ENCODE data around the gene EPHA7. TPM values are rescaled to one million over a fixed set of nuclear protein-coding genes. Genes with fewer than 3 reads are reported as not detected.

Gene EPHA7
- polyA plus RNA-seq, 1 donor (not counting 4 experiments of a cell fraction or from before 2014, with no cell fraction given) = not detected

GRCh38 chr6:93304505-93304904 lies 114.9 kb downstream of the EPHA7 start:
- Histone ChIP-seq H3K27me3 (ENCODE audit: control insufficient read depth, extremely low read depth, insufficient read depth, low read length) (no peaks in the 10 kb centered on the region), H3K9me1 (ENCODE audit: control insufficient read depth, extremely low read depth, insufficient read depth, low read length) (no peaks in the 10 kb centered on the region), H3K79me2 (ENCODE audit: control insufficient read depth, insufficient read depth, low read length) (no peaks in the 10 kb centered on the region), H2AFZ (ENCODE audit: control insufficient read depth, low read length) (no peak overlapping the region), H3K9me3 (ENCODE audit: control insufficient read depth, low read depth, low read length) (no peaks in the 10 kb centered on the region), H4K20me1 (ENCODE audit: control insufficient read depth, extremely low read depth, insufficient read depth, low read length) (no peaks in the 10 kb centered on the region), H3K36me3 (ENCODE audit: control insufficient read depth in 2 of 2, extremely low read depth in 1 of 2, insufficient read depth in 2 of 2, low read length in 2 of 2) (no peaks in the 10 kb centered on the region), H3K27ac (ENCODE audit: control insufficient read depth, insufficient read depth, low read length) (no peak overlapping the region), H3K4me1 (ENCODE audit: control insufficient read depth, extremely low read depth, insufficient read depth, low read length) (no peaks in the 10 kb centered on the region), H3K4me2 (ENCODE audit: control insufficient read depth, extremely low read depth, insufficient read depth, low read depth, low read length) (no peak overlapping the region), H3K9ac (ENCODE audit: control insufficient read depth, extremely low read depth, insufficient read depth, low read length) (no peak overlapping the region), H3K4me3 (ENCODE audit: control insufficient read depth in 2 of 3, extremely low read depth in 1 of 3, insufficient read depth in 2 of 3, low read depth in 1 of 3, low read length in 3 of 3) (no peak overlapping the region)
- TF ChIP-seq CTCF (optimal IDR thresholded peaks at IDR 0.05 in 1 of 3, IDR thresholded peaks at IDR 0.05 in 1 of 3, conservative IDR thresholded peaks at IDR 0.05 in 1 of 3; ENCODE audit: extremely low read depth in 1 of 3, insufficient read depth in 2 of 3, low read length in 3 of 3) = no peak
- TF ChIP-seq EZH2 (IDR thresholded peaks at IDR 0.05; ENCODE audit: low read length) = no peak
- dilution Hi-C loops (cut with MboI; ENCODE audit: extremely low pct_ligation_motif_present, low sequenced_read_pairs) = no loop called here
- FAIRE-seq = no peak
- no peak for DNase-seq (ENCODE audit: low read depth, low spot score)

GRCh38 chr6:93300661-93301060 lies 118.7 kb downstream of the EPHA7 start:
- no peak overlapping the region for H3K27ac ChIP-seq (ENCODE audit: control insufficient read depth, insufficient read depth, low read length)
- no peak for TF ChIP-seq EZH2 (IDR thresholded peaks at IDR 0.05; ENCODE audit: low read length)
- no peak for TF ChIP-seq CTCF (optimal IDR thresholded peaks at IDR 0.05 in 1 of 3, IDR thresholded peaks at IDR 0.05 in 1 of 3, conservative IDR thresholded peaks at IDR 0.05 in 1 of 3; ENCODE audit: extremely low read depth in 1 of 3, insufficient read depth in 2 of 3, low read length in 3 of 3)
- FAIRE-seq (no peak), DNase-seq (ENCODE audit: low read depth, low spot score) (no peak)
- no peaks in the 10 kb centered on the region for H3K4me1 ChIP-seq (ENCODE audit: control insufficient read depth, extremely low read depth, insufficient read depth, low read length)
- H3K27me3 ChIP-seq (ENCODE audit: control insufficient read depth, extremely low read depth, insufficient read depth, low read length) = no peaks in the 10 kb centered on the region
- H3K36me3 ChIP-seq (ENCODE audit: control insufficient read depth in 2 of 2, extremely low read depth in 1 of 2, insufficient read depth in 2 of 2, low read length in 2 of 2) = no peaks in the 10 kb centered on the region
- no peak overlapping the region for H3K9ac ChIP-seq (ENCODE audit: control insufficient read depth, extremely low read depth, insufficient read depth, low read length)
- H3K9me1 ChIP-seq (ENCODE audit: control insufficient read depth, extremely low read depth, insufficient read depth, low read length) = no peaks in the 10 kb centered on the region
- no peaks in the 10 kb centered on the region for H3K9me3 ChIP-seq (ENCODE audit: control insufficient read depth, low read depth, low read length)
- H4K20me1 ChIP-seq (ENCODE audit: control insufficient read depth, extremely low read depth, insufficient read depth, low read length) = no peaks in the 10 kb centered on the region
- H2AFZ ChIP-seq (ENCODE audit: control insufficient read depth, low read length) = no peak overlapping the region
- H3K4me3 ChIP-seq (ENCODE audit: control insufficient read depth in 2 of 3, extremely low read depth in 1 of 3, insufficient read depth in 2 of 3, low read depth in 1 of 3, low read length in 3 of 3) = no peak overlapping the region
- dilution Hi-C loops (cut with MboI; ENCODE audit: extremely low pct_ligation_motif_present, low sequenced_read_pairs) = no loop called here
- H3K4me2 ChIP-seq (ENCODE audit: control insufficient read depth, extremely low read depth, insufficient read depth, low read depth, low read length) = no peak overlapping the region
- H3K79me2 ChIP-seq (ENCODE audit: control insufficient read depth, insufficient read depth, low read length) = no peaks in the 10 kb centered on the region

All from keratinocyte (primary cell).